Endothelial cell of umbilical vein (primary cell): ENCODE results near the gene VAMP2. TPM values are rescaled to one million over a fixed set of nuclear protein-coding genes. Genes with fewer than 3 reads are reported as not detected.

Experiments
- BruUV-seq: library from RNA; stranded (reverse); fragments of 400-500 nt; replicated peaks from 2 replicates; lab custom pipeline; 2021; lab: Mats Ljungman, UMichigan
- CTCF ChIA-PET: fragments of 300-600, 350-600 bp; sonication (Branson Sonifier 250); formaldehyde crosslinking; loops from one replicate; lab custom pipeline; 2021; ENCODE audit warnings: antibody characterized with exemption, inconsistent platforms; lab: Charles Lee
- POLR2A ChIA-PET: fragments of 300-600, 350-600 bp; sonication (Branson Sonifier 250); formaldehyde crosslinking; loops from one replicate; lab custom pipeline; 2021; ENCODE audit warnings: antibody characterized with exemption, inconsistent platforms; lab: Charles Lee
- DNase-seq: peaks from one replicate; pipeline ENCODE4 v3.0.0-alpha.2; 2011; ENCODE audit warnings: low read depth, low spot score
- FAIRE-seq: peaks from 2 replicates; lab custom pipeline; 2011; peaks lifted over from hg19 to GRCh38; lab: Jason Lieb, UNC
- H2AFZ ChIP-seq: 2 replicates; pipeline ENCODE4 v1.6.0; 2012; ENCODE audit warnings: low read depth, low read length, control low read depth, inconsistent platforms
- H3K27ac ChIP-seq: 2 replicates; pipeline ENCODE4 v1.5.1; 2011; ENCODE audit warnings: low read depth, mild to moderate bottlenecking, control low read depth, low read length, moderate library complexity; ENCODE audit not compliant: insufficient read depth
- H3K27me3 ChIP-seq, 2 experiments: 2 replicates each; pipeline versions ENCODE4 v1.6.0 to v1.6.1; 2011; ENCODE audit warnings: low read length in 2 of 2, mixed read lengths in 1 of 2; ENCODE audit not compliant: control insufficient read depth in 2 of 2, insufficient read depth in 2 of 2
- H3K36me3 ChIP-seq, 2 experiments: 2 replicates in 1 of 2; 3 replicates in 1 of 2; pipeline ENCODE4 v1.5.1; 2011; ENCODE audit warnings: low read length in 2 of 2, mild to moderate bottlenecking in 1 of 2, moderate library complexity in 1 of 2; ENCODE audit not compliant: control insufficient read depth in 2 of 2, insufficient read depth in 2 of 2; ENCODE audit errors: extremely low read depth in 1 of 2
- H3K4me1 ChIP-seq: 3 replicates; pipeline ENCODE4 v1.5.1; 2011; ENCODE audit warnings: mild to moderate bottlenecking, low read length; ENCODE audit not compliant: control insufficient read depth, insufficient read depth; ENCODE audit errors: extremely low read depth
- H3K4me2 ChIP-seq: 2 replicates; pipeline ENCODE4 v1.6.1; 2011; ENCODE audit warnings: low read length, control low read depth, mixed read lengths; ENCODE audit not compliant: insufficient read depth
- H3K4me3 ChIP-seq, 3 experiments: fragments of 200-600 bp in 1 of 3; sonication (generic), shearing (Covaris generic) in 1 of 3; replicated peaks in 1 of 3; 2 replicates each; pipeline ENCODE4 v1.5.1; 2011 to 2016; ENCODE audit warnings: control low read depth in 3 of 3, low read length in 3 of 3, mild to moderate bottlenecking in 2 of 3, inconsistent platforms in 1 of 3, low read depth in 1 of 3, moderate library complexity in 1 of 3; ENCODE audit not compliant: insufficient read depth in 1 of 3
- H3K79me2 ChIP-seq: 2 replicates; pipeline ENCODE4 v1.6.0; 2012; ENCODE audit warnings: low read length, inconsistent platforms; ENCODE audit not compliant: control insufficient read depth, insufficient read depth
- H3K9ac ChIP-seq: replicated peaks from 2 replicates; pipeline ENCODE3; 2011; ENCODE audit warnings: low read length, control low read depth; ENCODE audit not compliant: insufficient read depth; ENCODE audit errors: extremely low read depth
- H3K9me1 ChIP-seq: replicated peaks from 3 replicates; pipeline ENCODE4 v1.6.0; 2011; ENCODE audit warnings: mild to moderate bottlenecking, low read length; ENCODE audit not compliant: control insufficient read depth, insufficient read depth; ENCODE audit errors: extremely low read depth
- H3K9me3 ChIP-seq: replicated peaks from 2 replicates; pipeline ENCODE4 v1.5.1; 2012; ENCODE audit warnings: low read length, inconsistent platforms; ENCODE audit not compliant: control insufficient read depth, insufficient read depth
- H4K20me1 ChIP-seq: replicated peaks from 2 replicates; pipeline ENCODE3; 2011; ENCODE audit warnings: mild to moderate bottlenecking, low read length; ENCODE audit not compliant: control insufficient read depth, insufficient read depth; ENCODE audit errors: extremely low read depth
- EZH2 ChIP-seq: IDR thresholded peaks from 2 replicates; pipeline ENCODE4 v1.6.1; 2012; ENCODE audit warnings: borderline replicate concordance, low read depth, mild to moderate bottlenecking, moderate library complexity, low read length, inconsistent platforms; ENCODE audit not compliant: severe bottlenecking
- FOS ChIP-seq: IDR thresholded peaks from 2 replicates; pipeline ENCODE4 v1.6.1; 2011; ENCODE audit warnings: mild to moderate bottlenecking, low read length, moderate library complexity, borderline replicate concordance; ENCODE audit not compliant: insufficient read depth
- GATA2 ChIP-seq: IDR thresholded peaks from 2 replicates; pipeline ENCODE4 v1.7.0; 2011; ENCODE audit warnings: low read depth, mild to moderate bottlenecking, moderate library complexity, mixed read lengths, low read length; ENCODE audit not compliant: insufficient read length, insufficient read depth
- JUN ChIP-seq: IDR thresholded peaks from 2 replicates; pipeline ENCODE4 v1.6.1; 2011; ENCODE audit warnings: borderline replicate concordance, low read depth; ENCODE audit not compliant: insufficient read length, insufficient read depth
- MYC ChIP-seq: IDR thresholded peaks from one replicate; pipeline ENCODE4 v1.6.1; 2011; ENCODE audit warnings: mild to moderate bottlenecking, low read depth, low read length
- POLR2A ChIP-seq: IDR thresholded peaks from 2 replicates; pipeline ENCODE4 v1.6.1; 2012; ENCODE audit warnings: low read depth, mild to moderate bottlenecking, control low read depth, low read length
- POLR2AphosphoS5 ChIP-seq: IDR thresholded peaks from 2 replicates; pipeline ENCODE4 v1.6.1; 2012; ENCODE audit warnings: low read depth, mild to moderate bottlenecking, control low read depth, low read length, moderate library complexity; ENCODE audit not compliant: insufficient read depth
- dilution Hi-C: fragments of 300-500 bp; cut with MboI; formaldehyde crosslinking; loops from one replicate; pipeline ENCODE4 v1.15.0; 2019; ENCODE audit warnings: low sequenced_read_pairs; ENCODE audit not compliant: extremely low pct_ligation_motif_present
- intact Hi-C: fragments of 100-400 bp; cut with micrococcal nuclease; formaldehyde crosslinking; loops from one replicate; pipeline ENCODE4 v1.10.0; 2022
- polyA plus RNA-seq, 4 experiments: library from polyadenylated mRNA; depleted of rRNA in 3 of 4; stranded (reverse) in 3 of 4; unstranded in 1 of 4; fragments of >200 nt; gene quantifications; 2 replicates each; pipeline versions ENCODE4 v1.2.1 to v1.2.3, GENCODE V29; 2011 to 2012; ENCODE audit warnings: missing spikeins in 1 of 4
- total RNA-seq: library from RNA; stranded (reverse); gene quantifications from 2 replicates; pipeline ENCODE4 v1.2.3, GENCODE V29; 2021
- TF ChIP-seq, protein P1 (sequence below): IDR thresholded peaks from 2 replicates; pipeline ENCODE4 v1.6.1; 2011; ENCODE audit not compliant: insufficient read depth, insufficient read length
- TF ChIP-seq, protein P2 (sequence below), 2 donors: IDR thresholded peaks; 1 replicate in 1 of 2; 2 replicates in 1 of 2; pipeline ENCODE4 v1.5.1; 2011; ENCODE audit warnings: low read length in 2 of 2, mild to moderate bottlenecking in 2 of 2, moderate library complexity in 2 of 2, control low read depth in 1 of 2, inconsistent platforms in 1 of 2, low read depth in 1 of 2; ENCODE audit not compliant: insufficient read depth in 1 of 2; ENCODE audit errors: extremely low read depth in 1 of 2

The VAMP2 gene
- total and polyA plus RNA-seq, 2 donors (not counting 3 experiments of a cell fraction or from before 2014, with no cell fraction given): 35.9 to 38.0 TPM

DNA sequence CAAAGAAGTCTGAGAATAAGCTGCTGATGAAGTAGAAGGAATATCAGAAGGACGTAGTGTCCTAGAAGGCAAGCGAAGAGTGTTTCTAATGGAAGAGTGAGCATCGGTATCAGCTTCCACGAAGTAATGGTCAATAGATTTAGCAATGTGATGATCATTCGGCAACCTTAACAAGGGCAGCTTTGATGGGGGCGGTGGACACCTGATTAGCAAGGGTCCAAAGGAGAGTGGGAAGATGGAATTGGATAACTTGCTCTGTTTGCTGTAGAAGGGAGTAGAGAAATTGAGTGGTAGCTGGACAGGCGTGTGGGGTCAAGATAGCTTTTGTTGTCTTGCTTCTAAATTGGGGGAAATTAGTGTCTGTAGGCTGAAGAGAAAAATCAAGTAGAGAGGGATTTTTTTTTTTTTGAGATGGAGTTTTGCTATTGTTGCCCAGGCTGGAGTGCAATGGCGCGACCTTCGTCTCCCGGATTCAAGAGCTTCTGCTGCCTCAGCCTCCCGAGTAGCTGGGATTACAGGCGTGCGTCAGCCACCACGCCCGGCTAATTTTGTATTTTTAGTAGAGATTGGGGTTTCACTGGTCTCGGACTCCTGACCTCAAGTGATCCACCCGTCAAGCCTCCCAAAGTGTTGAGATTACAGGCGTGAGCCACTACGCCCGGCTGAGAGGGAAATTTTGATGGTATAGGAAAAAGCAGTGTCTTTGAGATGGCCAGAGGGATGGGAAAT lies 24.9 kb downstream of the VAMP2 start:
- Histone ChIP-seq H3K9me1 (no peaks in the 10 kb centered on the region), H4K20me1 (no peaks in the 10 kb centered on the region), H2AFZ (peak overlapping the region; percentile 83), H3K27ac (no peak overlapping the region), H3K4me1 (peaks cover 14% of the 10 kb centered on the region), H3K4me3 (peak overlapping the region in 2 of 3 experiments; percentile 17 to 42), H3K4me2 (peak overlapping the region; percentile 92), H3K9ac (peak overlapping the region; percentile 40), H3K9me3 (no peaks in the 10 kb centered on the region), H3K36me3 (peaks cover 0 to 20% of the 10 kb centered on the region in 2 experiments), H3K27me3 (no peaks in the 10 kb centered on the region), H3K79me2 (no peaks in the 10 kb centered on the region)
- FAIRE-seq (no peak), DNase-seq (no peak)
- no TSS peak for BruUV-seq
- dilution Hi-C loops: no loop called here
- TF ChIP-seq POLR2A: no peak
- TF ChIP-seq JUN: no peak
- no peak for TF ChIP-seq EZH2
- TF ChIP-seq FOS: no peak
- TF ChIP-seq POLR2AphosphoS5: no peak
- TF ChIP-seq, protein P1, sequence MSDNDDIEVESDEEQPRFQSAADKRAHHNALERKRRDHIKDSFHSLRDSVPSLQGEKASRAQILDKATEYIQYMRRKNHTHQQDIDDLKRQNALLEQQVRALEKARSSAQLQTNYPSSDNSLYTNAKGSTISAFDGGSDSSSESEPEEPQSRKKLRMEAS: no peak
- TF ChIP-seq MYC: no peak
- no peak for TF ChIP-seq GATA2
- TF ChIP-seq, protein P2, sequence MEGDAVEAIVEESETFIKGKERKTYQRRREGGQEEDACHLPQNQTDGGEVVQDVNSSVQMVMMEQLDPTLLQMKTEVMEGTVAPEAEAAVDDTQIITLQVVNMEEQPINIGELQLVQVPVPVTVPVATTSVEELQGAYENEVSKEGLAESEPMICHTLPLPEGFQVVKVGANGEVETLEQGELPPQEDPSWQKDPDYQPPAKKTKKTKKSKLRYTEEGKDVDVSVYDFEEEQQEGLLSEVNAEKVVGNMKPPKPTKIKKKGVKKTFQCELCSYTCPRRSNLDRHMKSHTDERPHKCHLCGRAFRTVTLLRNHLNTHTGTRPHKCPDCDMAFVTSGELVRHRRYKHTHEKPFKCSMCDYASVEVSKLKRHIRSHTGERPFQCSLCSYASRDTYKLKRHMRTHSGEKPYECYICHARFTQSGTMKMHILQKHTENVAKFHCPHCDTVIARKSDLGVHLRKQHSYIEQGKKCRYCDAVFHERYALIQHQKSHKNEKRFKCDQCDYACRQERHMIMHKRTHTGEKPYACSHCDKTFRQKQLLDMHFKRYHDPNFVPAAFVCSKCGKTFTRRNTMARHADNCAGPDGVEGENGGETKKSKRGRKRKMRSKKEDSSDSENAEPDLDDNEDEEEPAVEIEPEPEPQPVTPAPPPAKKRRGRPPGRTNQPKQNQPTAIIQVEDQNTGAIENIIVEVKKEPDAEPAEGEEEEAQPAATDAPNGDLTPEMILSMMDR (IDR thresholded peaks at IDR 0.05; ENCODE audit: extremely low read depth in 1 of 2, insufficient read depth in 1 of 2, low read depth in 1 of 2, low read length in 2 of 2): no peak
- intact Hi-C loops: loop anchor here (1.0 kb wide), 5 partner anchors 12 to 162 kb away; no protein-coding TSS in a partner anchor
- ChIA-PET POLR2A (interaction anchor here (1.0 to 1.3 kb wide), 2 partner anchors 14 to 35 kb away, joined by 4 to 5 read pairs; partner anchors contain the start of gene PER1), CTCF (interaction anchor here (0.7 to 5.6 kb wide), 13 partner anchors 14 to 163 kb away, joined by 3 to 72 read pairs (median 3); partner anchors contain the start of gene HES7)
